ENCODE data around the gene PRODH2.

The PRODH2 gene

GRCh38 chr19:35813043-35813890 lies 622 bp upstream of the PRODH2 start:
- no peak for TF ChIP-seq CTCF (IDR thresholded peaks at IDR 0.05)

- no peak for TF ChIP-seq CTCF (IDR thresholded peaks at IDR 0.05)
Measured at GRCh38 chr19:35811317-35812219, 1.1 kb downstream of the PRODH2 start.

DNA sequence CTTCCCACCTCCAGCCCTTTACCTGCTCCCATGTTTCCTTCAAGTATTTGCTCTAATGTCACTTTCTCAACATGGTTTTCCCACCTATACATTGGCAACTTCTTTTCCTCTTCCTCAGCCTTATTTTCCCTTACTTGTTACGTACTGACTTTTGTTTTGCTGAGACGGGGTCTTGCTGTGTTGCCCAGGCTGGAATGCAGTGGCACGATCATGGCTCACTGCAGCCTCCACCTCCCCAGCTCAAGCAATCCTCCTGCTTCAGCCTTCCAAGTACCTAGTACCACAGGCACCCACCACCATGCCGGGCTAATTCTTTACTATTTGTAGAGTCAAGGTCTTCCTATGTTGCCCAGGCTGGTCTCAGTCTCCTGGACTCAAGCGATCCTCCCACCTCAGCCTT lies 5.0 kb downstream of the PRODH2 start:
- no peak for TF ChIP-seq CTCF (IDR thresholded peaks at IDR 0.05)

DNA sequence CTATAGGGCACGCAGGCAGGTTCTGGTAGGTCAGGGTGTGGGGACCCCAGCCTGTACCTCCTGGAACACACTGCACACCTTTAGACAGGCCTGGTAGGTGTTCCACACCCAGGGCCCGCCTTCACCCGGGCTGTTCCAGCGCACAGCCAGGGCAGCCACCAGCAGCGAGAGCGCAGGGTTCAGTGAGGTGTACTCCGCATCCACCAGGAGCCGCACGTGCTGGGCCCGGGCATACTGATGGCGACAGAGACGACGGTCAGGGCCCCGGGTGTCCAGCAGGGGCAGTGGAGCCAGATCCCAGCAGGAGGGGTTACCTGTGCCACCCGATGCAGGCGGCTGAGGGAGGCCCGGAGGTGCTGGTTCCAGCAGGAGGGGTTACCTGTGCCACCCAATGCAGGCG lies 6.0 kb downstream of the PRODH2 start:
- TF ChIP-seq CTCF (IDR thresholded peaks at IDR 0.05): no peak

GRCh38 chr19:35805526-35806102 lies 7.0 kb downstream of the PRODH2 start:
- no peak for TF ChIP-seq CTCF (IDR thresholded peaks at IDR 0.05)

GRCh38 chr19:35801828-35802227 lies 10.8 kb downstream of the PRODH2 start:
- no peak for TF ChIP-seq CTCF (IDR thresholded peaks at IDR 0.05)

GRCh38 chr19:35797663-35798062 lies 15.0 kb downstream of the PRODH2 start:
- no peak for TF ChIP-seq CTCF (IDR thresholded peaks at IDR 0.05)
